HepG2 (cell line): ENCODE measurements around the gene SEMG1.

Experiments used
- ATF7 ChIP-seq, 2 experiments: fragments of 450-650 bp in 1 of 2; sonication (generic) in 1 of 2; formaldehyde crosslinking in 1 of 2; IDR thresholded peaks; 2 replicates each; pipeline versions ENCODE4 v1.4.0 to v1.6.1; 2016 to 2020; ENCODE audit warnings: antibody characterized with exemption in 1 of 2, mild to moderate bottlenecking in 1 of 2, missing genetic modification reagents in 1 of 2
- CTCF ChIP-seq: sonication (generic); formaldehyde crosslinking; IDR thresholded peaks from 2 replicates; pipeline ENCODE4 v1.5.0; 2020; ENCODE audit warnings: mild to moderate bottlenecking, missing genetic modification reagents, moderate library complexity
- KLF16 ChIP-seq, 2 experiments: sonication (generic) in 1 of 2; formaldehyde crosslinking in 1 of 2; IDR thresholded peaks; 2 replicates each; pipeline versions ENCODE4 v1.6.1 to v1.8.0; 2016 to 2023; ENCODE audit warnings: missing genetic modification reagents in 2 of 2, missing compliant biosample characterization in 1 of 2
- MXI1 ChIP-seq: IDR thresholded peaks from 3 replicates; pipeline ENCODE4 v1.6.1; 2012; ENCODE audit warnings: low read depth, low read length, inconsistent platforms, borderline replicate concordance
- NFIC ChIP-seq: IDR thresholded peaks from 2 replicates; pipeline ENCODE4 v1.6.1; 2012; ENCODE audit warnings: mild to moderate bottlenecking, low read length, inconsistent platforms
- PATZ1 ChIP-seq: sonication (generic); formaldehyde crosslinking; IDR thresholded peaks from 2 replicates; pipeline ENCODE4 v1.4.0; 2020; ENCODE audit warnings: missing genetic modification reagents
- ZFP37 ChIP-seq: sonication (generic); formaldehyde crosslinking; IDR thresholded peaks from 2 replicates; pipeline ENCODE4 v1.4.0; 2020; ENCODE audit warnings: missing genetic modification reagents, borderline replicate concordance
- ZNF274 ChIP-seq: sonication (generic); formaldehyde crosslinking; IDR thresholded peaks from 2 replicates; pipeline ENCODE4 v1.5.1; 2020; ENCODE audit warnings: mild to moderate bottlenecking, missing genetic modification reagents

- TF ChIP-seq CTCF (CRISPR knock-in tag), result no peak
- TF ChIP-seq MXI1, result no peak
- no peak for TF ChIP-seq ZNF274 (CRISPR knock-in tag)
- TF ChIP-seq PATZ1 (CRISPR knock-in tag), result no peak
- no peak for TF ChIP-seq ATF7 (IDR thresholded peaks at IDR 0.05)
- no peak for TF ChIP-seq ATF7 (CRISPR knock-in tag; IDR thresholded peaks at IDR 0.05)
- TF ChIP-seq KLF16 (CRISPR knock-in tag; IDR thresholded peaks at IDR 0.05), result no peak
- no peak for TF ChIP-seq NFIC
- TF ChIP-seq ZFP37 (CRISPR knock-in tag), result no peak
Measured at GRCh38 chr20:45247865-45248264, 41.0 kb downstream of the SEMG1 start.
